ENCODE results near the gene PRKCH. TPM values are rescaled to one million over a fixed set of nuclear protein-coding genes. Genes with fewer than 3 reads are reported as not detected.

The PRKCH gene
- total RNA-seq, 3 donors from 2014 or later (not counting 1 experiment from before 2014, with no cell fraction given) = 610 to 756 (median 618) TPM

DNA sequence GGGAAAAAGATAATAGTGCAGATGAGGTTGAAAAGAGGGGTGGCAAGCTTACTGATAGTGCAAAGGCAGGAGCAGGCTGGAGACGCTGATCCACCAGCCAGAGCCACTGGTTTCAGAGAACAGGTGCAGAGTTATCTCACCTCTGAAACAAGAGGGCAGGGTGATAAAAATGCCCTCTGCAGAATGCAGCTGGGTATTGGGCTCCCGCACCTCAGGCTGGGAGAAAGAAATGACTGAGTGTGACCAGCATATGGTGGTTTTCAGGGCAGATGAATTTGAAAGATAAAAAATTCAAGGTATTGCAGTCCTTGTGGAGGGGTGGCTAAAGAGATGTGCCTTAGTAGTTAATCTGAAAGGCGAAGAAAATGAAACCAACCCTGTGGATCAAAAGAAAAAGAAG is 37.4 kb upstream of the PRKCH start:
- no peak overlapping the region for H3K4me3 ChIP-seq (ENCODE audit: low read length)
- Mint-ChIP-seq H3K4me3 (no peak overlapping the region), H3K36me3 (no peaks in the 10 kb centered on the region), H3K27ac (no peak overlapping the region), H3K27me3 (ENCODE audit: low read depth in 2 of 2) (peaks cover 0 to 17% of the 10 kb centered on the region in 2 donors), H3K9me3 (no peaks in the 10 kb centered on the region), H3K4me1 (peaks cover 31 to 34% of the 10 kb centered on the region in 2 donors)
- peaks cover 16% of the 10 kb centered on the region for H3K4me1 ChIP-seq (ENCODE audit: control insufficient read depth, insufficient read depth, low read length)
- intact Hi-C loops (cut with micrococcal nuclease) = no loop called here
- no peak overlapping the region for H3K27ac ChIP-seq (ENCODE audit: low read length)
- TF ChIP-seq CTCF (IDR thresholded peaks at IDR 0.05) = no peak
- 52% methylated on average over 3 of the region's 3 CpGs for WGBS (ENCODE audit: insufficient coverage)
- no peaks in the 10 kb centered on the region for H3K27me3 ChIP-seq (ENCODE audit: control insufficient read depth, insufficient read depth, low read length)
- no peaks in the 10 kb centered on the region for H3K9me3 ChIP-seq (ENCODE audit: control insufficient read depth, insufficient read depth, low read length)
- ATAC-seq (no peak), DNase-seq (no peak)
- H3K36me3 ChIP-seq (ENCODE audit: control insufficient read depth, insufficient read depth, low read length) = no peaks in the 10 kb centered on the region

- Mint-ChIP-seq H3K4me1 (peaks cover 23 to 26% of the 10 kb centered on the region in 2 donors), H3K36me3 (no peaks in the 10 kb centered on the region), H3K27ac (no peak overlapping the region), H3K4me3 (no peak overlapping the region), H3K9me3 (no peaks in the 10 kb centered on the region), H3K27me3 (ENCODE audit: low read depth in 2 of 2) (peaks cover 0 to 9% of the 10 kb centered on the region in 2 donors)
- Histone ChIP-seq H3K4me1 (ENCODE audit: control insufficient read depth, insufficient read depth, low read length) (peaks cover 6% of the 10 kb centered on the region), H3K36me3 (ENCODE audit: control insufficient read depth, insufficient read depth, low read length) (no peaks in the 10 kb centered on the region), H3K27me3 (ENCODE audit: control insufficient read depth, insufficient read depth, low read length) (no peaks in the 10 kb centered on the region), H3K4me3 (ENCODE audit: low read length) (no peak overlapping the region), H3K9me3 (ENCODE audit: control insufficient read depth, insufficient read depth, low read length) (no peaks in the 10 kb centered on the region), H3K27ac (ENCODE audit: low read length) (no peak overlapping the region)
- no peak for ATAC-seq
- WGBS (ENCODE audit: insufficient coverage) = 100% methylated on average over 2 of the region's 4 CpGs
- DNase-seq = no peak
- intact Hi-C loops (cut with micrococcal nuclease) = no loop called here
- no peak for TF ChIP-seq CTCF (IDR thresholded peaks at IDR 0.05)
Observed at GRCh38 chr14:61285364-61285763, 36.0 kb upstream of the PRKCH start.

GRCh38 chr14:61287196-61287595 is 34.2 kb upstream of the PRKCH start:
- WGBS (ENCODE audit: insufficient coverage) = 96% methylated on average over 6 of the region's 7 CpGs
- DNase-seq = no peak
- H3K27ac ChIP-seq (ENCODE audit: low read length) = no peak overlapping the region
- no peaks in the 10 kb centered on the region for H3K9me3 ChIP-seq (ENCODE audit: control insufficient read depth, insufficient read depth, low read length)
- H3K27me3 ChIP-seq (ENCODE audit: control insufficient read depth, insufficient read depth, low read length) = no peaks in the 10 kb centered on the region
- ATAC-seq = no peak
- Mint-ChIP-seq H3K9me3 (no peaks in the 10 kb centered on the region), H3K27me3 (ENCODE audit: low read depth in 2 of 2) (peaks cover 0 to 7% of the 10 kb centered on the region in 2 donors), H3K4me3 (no peak overlapping the region), H3K27ac (no peak overlapping the region), H3K36me3 (no peaks in the 10 kb centered on the region), H3K4me1 (peaks cover 13 to 23% of the 10 kb centered on the region in 2 donors)
- no peak for TF ChIP-seq CTCF (IDR thresholded peaks at IDR 0.05)
- intact Hi-C loops (cut with micrococcal nuclease) = no loop called here
- no peak overlapping the region for H3K4me3 ChIP-seq (ENCODE audit: low read length)
- H3K36me3 ChIP-seq (ENCODE audit: control insufficient read depth, insufficient read depth, low read length) = no peaks in the 10 kb centered on the region
- H3K4me1 ChIP-seq (ENCODE audit: control insufficient read depth, insufficient read depth, low read length) = no peaks in the 10 kb centered on the region

GRCh38 chr14:61288228-61288627 is 33.2 kb upstream of the PRKCH start:
- Mint-ChIP-seq H3K4me3 (no peak overlapping the region), H3K36me3 (no peaks in the 10 kb centered on the region), H3K27me3 (ENCODE audit: low read depth in 2 of 2) (peaks cover 0 to 4% of the 10 kb centered on the region in 2 donors), H3K9me3 (no peaks in the 10 kb centered on the region), H3K4me1 (peaks cover 13 to 23% of the 10 kb centered on the region in 2 donors), H3K27ac (no peak overlapping the region)
- WGBS (ENCODE audit: insufficient coverage) = 91% methylated on average over 3 of the region's 4 CpGs
- no peaks in the 10 kb centered on the region for H3K36me3 ChIP-seq (ENCODE audit: control insufficient read depth, insufficient read depth, low read length)
- H3K27me3 ChIP-seq (ENCODE audit: control insufficient read depth, insufficient read depth, low read length) = no peaks in the 10 kb centered on the region
- no peak for ATAC-seq
- H3K27ac ChIP-seq (ENCODE audit: low read length) = no peak overlapping the region
- H3K9me3 ChIP-seq (ENCODE audit: control insufficient read depth, insufficient read depth, low read length) = no peaks in the 10 kb centered on the region
- intact Hi-C loops (cut with micrococcal nuclease) = no loop called here
- no peak overlapping the region for H3K4me3 ChIP-seq (ENCODE audit: low read length)
- no peaks in the 10 kb centered on the region for H3K4me1 ChIP-seq (ENCODE audit: control insufficient read depth, insufficient read depth, low read length)
- TF ChIP-seq CTCF (IDR thresholded peaks at IDR 0.05) = no peak
- no peak for DNase-seq

Measured in natural killer cell (primary cell).